PFSK-1 (cell line): Measurements from ENCODE around the gene CHTF18.

Experiments
- FOXP2 ChIP-seq: optimal IDR thresholded peaks from 2 replicates; pipeline ENCODE3; 2011; ENCODE audit warnings: borderline replicate concordance, control low read depth, inconsistent platforms; ENCODE audit not compliant: insufficient read depth; ENCODE audit errors: extremely low read length, extremely low read depth
- POLR2AphosphoS5 ChIP-seq: IDR thresholded peaks from 2 replicates; pipeline ENCODE4 v1.6.1; 2012; ENCODE audit warnings: low read depth, mild to moderate bottlenecking, control low read depth, low read length, moderate library complexity
- SIN3A ChIP-seq: IDR thresholded peaks from 2 replicates; pipeline ENCODE4 v1.6.1; 2012; ENCODE audit warnings: mild to moderate bottlenecking, low read length, moderate library complexity, borderline replicate concordance; ENCODE audit not compliant: insufficient read depth
- TAF1 ChIP-seq: IDR thresholded peaks from 2 replicates; pipeline ENCODE4 v1.6.1; 2012; ENCODE audit warnings: low read length, control low read depth, borderline replicate concordance; ENCODE audit not compliant: insufficient read depth
- TF ChIP-seq, protein P1 (sequence below), 2 experiments: IDR thresholded peaks; 2 replicates each; pipeline versions ENCODE4 v1.6.1 to v1.8.0; 2011 to 2012; ENCODE audit warnings: low read depth in 2 of 2, low read length in 2 of 2, control low read depth in 1 of 2, inconsistent platforms in 1 of 2, mild to moderate bottlenecking in 1 of 2, moderate library complexity in 1 of 2; ENCODE audit not compliant: insufficient read depth in 1 of 2

CHTF18 gene

DNA sequence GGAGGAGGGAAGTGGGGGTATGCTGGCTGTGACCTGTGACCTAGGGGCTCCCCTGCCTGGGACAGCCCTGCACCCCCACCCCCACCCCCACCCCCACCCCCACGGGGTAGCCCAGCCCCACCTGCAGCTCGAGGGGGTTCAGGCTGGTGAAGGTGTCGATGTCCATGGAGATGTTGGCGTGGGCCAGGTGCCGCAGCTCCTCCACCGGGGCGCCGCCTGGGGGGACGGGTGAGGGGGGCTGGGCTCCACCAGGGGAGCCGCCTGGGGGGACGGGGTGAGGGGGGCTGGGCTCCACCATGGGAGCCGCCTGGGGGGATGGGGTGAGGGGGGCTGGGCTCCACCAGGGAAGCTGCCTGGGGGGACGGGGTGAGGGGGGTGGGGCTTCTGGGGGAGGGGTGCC is 18.0 kb upstream of the CHTF18 start:
- TF ChIP-seq POLR2AphosphoS5: no peak

DNA sequence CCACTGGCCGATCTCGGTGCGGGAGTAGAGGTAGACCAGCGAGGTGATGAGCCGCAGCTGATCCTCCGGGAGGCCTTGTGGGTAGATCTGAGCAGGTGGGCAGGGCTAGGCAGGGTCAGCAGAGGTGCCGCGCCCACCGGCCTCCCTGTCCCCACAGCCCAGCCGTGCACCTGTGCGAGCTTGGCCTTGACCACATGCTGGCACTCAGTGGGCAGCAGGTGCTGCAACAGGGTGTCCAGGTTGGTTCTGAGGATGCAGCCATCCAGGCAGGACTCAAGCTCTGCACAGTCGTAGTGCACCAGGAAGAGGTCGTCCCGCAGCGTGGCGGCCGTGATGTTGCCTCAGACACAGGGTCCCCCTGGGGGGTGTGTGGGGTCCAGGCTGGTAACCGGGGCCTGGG is 15.5 kb upstream of the CHTF18 start:
- TF ChIP-seq, protein P1, sequence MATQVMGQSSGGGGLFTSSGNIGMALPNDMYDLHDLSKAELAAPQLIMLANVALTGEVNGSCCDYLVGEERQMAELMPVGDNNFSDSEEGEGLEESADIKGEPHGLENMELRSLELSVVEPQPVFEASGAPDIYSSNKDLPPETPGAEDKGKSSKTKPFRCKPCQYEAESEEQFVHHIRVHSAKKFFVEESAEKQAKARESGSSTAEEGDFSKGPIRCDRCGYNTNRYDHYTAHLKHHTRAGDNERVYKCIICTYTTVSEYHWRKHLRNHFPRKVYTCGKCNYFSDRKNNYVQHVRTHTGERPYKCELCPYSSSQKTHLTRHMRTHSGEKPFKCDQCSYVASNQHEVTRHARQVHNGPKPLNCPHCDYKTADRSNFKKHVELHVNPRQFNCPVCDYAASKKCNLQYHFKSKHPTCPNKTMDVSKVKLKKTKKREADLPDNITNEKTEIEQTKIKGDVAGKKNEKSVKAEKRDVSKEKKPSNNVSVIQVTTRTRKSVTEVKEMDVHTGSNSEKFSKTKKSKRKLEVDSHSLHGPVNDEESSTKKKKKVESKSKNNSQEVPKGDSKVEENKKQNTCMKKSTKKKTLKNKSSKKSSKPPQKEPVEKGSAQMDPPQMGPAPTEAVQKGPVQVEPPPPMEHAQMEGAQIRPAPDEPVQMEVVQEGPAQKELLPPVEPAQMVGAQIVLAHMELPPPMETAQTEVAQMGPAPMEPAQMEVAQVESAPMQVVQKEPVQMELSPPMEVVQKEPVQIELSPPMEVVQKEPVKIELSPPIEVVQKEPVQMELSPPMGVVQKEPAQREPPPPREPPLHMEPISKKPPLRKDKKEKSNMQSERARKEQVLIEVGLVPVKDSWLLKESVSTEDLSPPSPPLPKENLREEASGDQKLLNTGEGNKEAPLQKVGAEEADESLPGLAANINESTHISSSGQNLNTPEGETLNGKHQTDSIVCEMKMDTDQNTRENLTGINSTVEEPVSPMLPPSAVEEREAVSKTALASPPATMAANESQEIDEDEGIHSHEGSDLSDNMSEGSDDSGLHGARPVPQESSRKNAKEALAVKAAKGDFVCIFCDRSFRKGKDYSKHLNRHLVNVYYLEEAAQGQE (IDR thresholded peaks at IDR 0.05; ENCODE audit: insufficient read depth in 1 of 2, low read depth in 2 of 2, low read length in 2 of 2): no peak
- TF ChIP-seq SIN3A (no peak), FOXP2 (no peak), TAF1 (no peak), POLR2AphosphoS5 (no peak)

DNA sequence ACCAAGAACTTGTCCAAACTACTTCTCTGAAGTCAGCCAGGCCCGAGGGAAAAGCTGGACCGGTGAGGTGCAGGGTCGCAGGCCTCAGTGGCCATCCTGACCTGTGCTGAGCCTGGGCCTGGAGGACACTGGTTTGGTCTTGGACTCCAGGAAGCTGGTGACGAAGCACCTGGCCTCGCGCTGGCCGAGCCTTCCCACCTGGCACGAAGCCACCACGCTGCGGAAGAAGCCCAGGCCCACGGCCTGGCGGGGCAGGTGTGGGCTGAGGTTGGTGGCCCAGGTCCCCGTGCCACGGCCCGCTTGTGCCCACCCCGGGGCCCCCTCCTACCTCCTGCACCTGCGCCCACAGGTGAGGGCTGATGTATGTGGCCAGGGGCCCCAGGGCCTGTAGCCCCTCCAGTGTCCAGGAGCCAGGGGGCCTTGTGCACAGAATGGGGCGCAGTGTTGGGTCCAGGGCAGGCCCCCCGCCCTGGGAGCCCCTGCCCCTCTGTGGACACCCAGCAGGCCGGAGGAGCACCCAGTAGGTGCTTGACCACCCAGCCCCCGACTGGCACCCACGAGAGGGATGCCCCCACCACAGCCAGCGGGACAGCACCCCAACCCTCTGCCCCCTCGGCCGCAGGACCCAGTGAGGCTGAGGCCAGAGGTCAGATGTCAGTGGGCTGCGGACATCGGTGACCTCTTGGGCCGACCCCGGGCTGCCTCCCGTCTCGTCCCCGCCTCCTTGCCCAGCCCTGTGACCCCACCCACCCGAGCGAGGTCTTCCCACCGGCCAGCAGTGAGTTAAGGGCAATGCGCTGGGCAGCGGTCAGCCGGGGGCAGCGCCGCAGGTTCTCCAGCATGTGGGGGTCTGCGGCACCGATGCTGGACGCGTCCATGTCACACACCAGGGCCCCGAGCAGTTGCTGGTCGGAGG is 14.1 kb upstream of the CHTF18 start:
- TF ChIP-seq, protein P1 (IDR thresholded peaks at IDR 0.05; ENCODE audit: insufficient read depth in 1 of 2, low read depth in 2 of 2, low read length in 2 of 2): no peak
- TF ChIP-seq TAF1 (no peak), SIN3A (no peak), POLR2AphosphoS5 (no peak), FOXP2 (no peak)

DNA sequence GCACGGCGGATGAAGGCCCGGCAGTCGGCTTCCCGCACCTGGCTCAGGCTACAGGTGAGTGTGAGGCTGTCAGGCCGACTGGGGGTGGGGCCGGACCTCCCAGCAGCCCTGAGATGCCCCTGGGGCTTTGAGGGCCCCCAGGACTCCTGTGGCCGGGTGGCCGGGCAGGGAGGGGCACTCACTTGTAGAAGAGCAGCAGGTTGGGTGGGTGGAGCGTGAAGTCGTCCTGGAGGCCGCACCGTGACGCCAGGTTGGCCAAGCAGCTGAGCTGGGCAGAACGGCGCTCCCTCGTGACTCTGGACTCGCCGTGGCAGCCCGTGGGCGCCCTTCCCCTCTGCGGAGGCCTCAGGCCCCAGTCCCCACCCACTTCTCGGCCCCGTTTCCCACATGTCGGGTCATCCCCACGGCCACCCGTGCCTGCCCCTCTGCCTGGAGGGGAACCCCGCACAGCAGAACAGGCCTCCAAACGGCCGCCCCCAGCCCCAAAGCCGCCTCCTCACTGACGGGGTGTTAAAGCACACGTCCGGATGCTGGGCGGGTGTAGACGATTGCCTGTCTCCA is 13.1 kb upstream of the CHTF18 start:
- TF ChIP-seq FOXP2 (no peak), TAF1 (no peak)

DNA sequence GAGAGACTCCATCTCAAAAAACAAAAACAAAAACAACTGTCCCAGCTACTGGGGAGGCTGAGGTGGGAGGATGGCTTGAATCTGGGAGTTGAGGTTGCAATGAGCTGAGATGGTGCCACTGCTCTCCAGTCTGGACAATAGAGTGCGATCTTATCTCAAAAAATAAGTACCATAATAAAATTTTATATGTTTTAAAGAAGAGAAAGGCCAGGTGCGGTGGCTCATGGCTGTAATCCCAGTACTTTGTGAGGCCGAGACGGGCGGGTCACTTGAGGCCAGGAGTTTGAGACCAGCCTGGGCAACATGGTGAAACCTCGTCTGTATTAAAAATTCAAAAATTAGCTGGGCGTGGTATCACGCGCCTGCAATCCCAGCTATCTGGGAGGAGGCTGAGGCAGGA is 11.6 kb upstream of the CHTF18 start:
- TF ChIP-seq, protein P1 (IDR thresholded peaks at IDR 0.05; ENCODE audit: insufficient read depth in 1 of 2, low read depth in 2 of 2, low read length in 2 of 2): no peak
- no peak for TF ChIP-seq SIN3A
- TF ChIP-seq POLR2AphosphoS5: no peak
- no peak for TF ChIP-seq TAF1
- no peak for TF ChIP-seq FOXP2

DNA sequence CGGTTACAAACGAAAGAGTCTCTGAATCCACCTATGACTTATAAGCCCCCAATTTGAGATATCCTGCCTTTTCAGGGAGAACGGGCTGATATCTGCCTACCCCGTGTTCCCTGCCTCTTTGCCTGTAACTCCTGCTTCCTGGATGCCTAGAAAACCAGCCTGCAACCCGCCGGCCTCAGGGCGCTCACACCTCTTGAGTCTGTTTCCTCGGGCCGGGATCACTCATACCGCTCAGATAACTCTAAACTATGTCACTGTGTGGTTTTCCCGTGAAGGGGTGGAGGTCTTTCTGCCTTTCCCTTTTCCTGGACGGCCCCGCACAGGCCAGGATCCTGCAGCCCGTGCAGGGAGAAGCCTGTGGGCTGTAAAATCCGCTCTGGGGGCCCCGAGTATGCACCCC is 10.6 kb upstream of the CHTF18 start:
- TF ChIP-seq SIN3A: no peak
- TF ChIP-seq TAF1: no peak
- TF ChIP-seq, protein P1 (IDR thresholded peaks at IDR 0.05; ENCODE audit: insufficient read depth in 1 of 2, low read depth in 2 of 2, low read length in 2 of 2): no peak
- no peak for TF ChIP-seq FOXP2
- no peak for TF ChIP-seq POLR2AphosphoS5
